ENCODE data around the gene ZNF408.

DNA sequence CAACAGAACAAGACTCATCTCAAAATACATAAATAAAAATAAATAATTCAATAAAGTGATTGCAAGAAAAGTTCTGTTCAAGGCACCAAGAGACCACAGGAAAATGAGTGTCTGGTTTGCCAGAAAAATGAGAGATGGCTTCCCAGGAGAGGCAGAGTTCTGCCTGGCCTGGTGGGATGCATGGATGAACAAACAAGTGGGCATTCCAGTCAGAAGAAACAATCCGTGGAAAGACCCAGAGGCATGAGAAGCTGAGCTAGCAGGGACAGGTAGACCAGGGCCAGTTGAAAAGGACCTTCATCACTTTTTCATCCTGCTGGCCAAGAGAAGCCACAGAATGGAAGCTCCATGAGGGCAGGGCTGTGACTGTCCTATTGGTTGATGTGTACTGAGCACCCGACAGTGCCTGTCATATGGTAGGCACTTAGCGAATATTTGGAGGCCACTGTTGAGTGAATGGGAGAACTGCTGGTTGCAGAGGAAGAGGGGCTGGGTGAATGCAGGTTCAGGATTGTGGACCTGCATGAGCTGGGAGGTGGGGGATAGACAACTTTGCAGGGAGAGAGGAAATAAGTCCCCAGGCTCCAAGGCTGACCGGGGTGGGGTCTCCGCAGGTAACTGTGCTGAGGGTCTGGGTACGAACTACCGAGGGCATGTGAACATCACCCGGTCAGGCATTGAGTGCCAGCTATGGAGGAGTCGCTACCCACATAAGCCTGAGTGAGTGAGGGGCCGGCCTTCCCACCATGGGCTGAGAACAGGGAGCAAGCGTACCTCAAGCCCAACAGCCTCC lies 21.9 kb downstream of the ZNF408 start:
- no peak for TF ChIP-seq CTCF (IDR thresholded peaks at IDR 0.05)
- TF ChIP-seq RNF2 (IDR thresholded peaks at IDR 0.05; ENCODE audit: borderline replicate concordance, low read depth), result no peak
- no peak for TF ChIP-seq POLR2AphosphoS2 (conservative IDR thresholded peaks at IDR 0.05; ENCODE audit: low read length)
- no peak for TF ChIP-seq MYC (IDR thresholded peaks at IDR 0.05; ENCODE audit: borderline replicate concordance, low read length)
- TF ChIP-seq NFE2L2 (conservative IDR thresholded peaks at IDR 0.05; ENCODE audit: low read length), result no peak
- TF ChIP-seq PHF8 (IDR thresholded peaks at IDR 0.05; ENCODE audit: borderline replicate concordance, low read depth), result no peak

Data from A549 (cell line).